GM10266 (cell line): ENCODE measurements around the gene MPPED1.

ENCODE experiments used
- DNase-seq: peaks from one replicate; pipeline ENCODE4 v3.0.0; 2012; ENCODE audit errors: extremely low spot score
- CTCF ChIP-seq: IDR thresholded peaks from 2 replicates; pipeline ENCODE4 v1.5.1; 2012; ENCODE audit warnings: mild to moderate bottlenecking, low read depth; ENCODE audit not compliant: control insufficient read depth, insufficient read depth; ENCODE audit errors: missing control alignments

Gene MPPED1

GRCh38 chr22:43442386-43443151 lies 30.8 kb downstream of the MPPED1 start:
- no peak for DNase-seq

GRCh38 chr22:43443152-43443471 lies 31.3 kb downstream of the MPPED1 start:
- DNase-seq: no peak
- no peak for TF ChIP-seq CTCF

More at GRCh38 chr22:43442386-43443151, 30.8 kb downstream of the MPPED1 start:
- TF ChIP-seq CTCF: no peak

GRCh38 chr22:43446037-43446803 lies 34.4 kb downstream of the MPPED1 start:
- no peak for DNase-seq
- TF ChIP-seq CTCF: no peak

- TF ChIP-seq CTCF: no peak
- no peak for DNase-seq
Measured at GRCh38 chr22:43446916-43447315, 35.1 kb downstream of the MPPED1 start.

- TF ChIP-seq CTCF: no peak
- no peak for DNase-seq
Measured at GRCh38 chr22:43447380-43447779, 35.6 kb downstream of the MPPED1 start.

- no peak for DNase-seq
- TF ChIP-seq CTCF: no peak
Measured at GRCh38 chr22:43448048-43448447, 36.2 kb downstream of the MPPED1 start.
